GM10266 (cell line): Measurements from ENCODE around the gene CYP3A5.
"Not testable (repeated sequence)": the region's sequence is repeated elsewhere in the genome, so short reads cannot be mapped to it uniquely, and the experiment has no call there.

Experiments
- DNase-seq: peaks from one replicate; pipeline ENCODE4 v3.0.0; 2012; ENCODE audit errors: extremely low spot score
- CTCF ChIP-seq: IDR thresholded peaks from 2 replicates; pipeline ENCODE4 v1.5.1; 2012; ENCODE audit warnings: mild to moderate bottlenecking, low read depth; ENCODE audit not compliant: control insufficient read depth, insufficient read depth; ENCODE audit errors: missing control alignments

Gene CYP3A5

GRCh38 chr7:99674995-99675742 lies 4.6 kb downstream of the CYP3A5 start:
- no peak for TF ChIP-seq CTCF
- no peak for DNase-seq

- no peak for TF ChIP-seq CTCF
- no peak for DNase-seq
Measured at GRCh38 chr7:99672573-99672972, 7.2 kb downstream of the CYP3A5 start.

- no peak for DNase-seq
- TF ChIP-seq CTCF, result no peak
Measured at GRCh38 chr7:99669782-99670181, 10.0 kb downstream of the CYP3A5 start.

- DNase-seq, result no peak
Measured at GRCh38 chr7:99668541-99668940, 11.3 kb downstream of the CYP3A5 start.

GRCh38 chr7:99667179-99667578 lies 12.6 kb downstream of the CYP3A5 start:
- TF ChIP-seq CTCF, result no peak
- DNase-seq, result no peak

More at GRCh38 chr7:99668541-99668940, 11.3 kb downstream of the CYP3A5 start:
- TF ChIP-seq CTCF, result no peak

GRCh38 chr7:99666013-99666395 lies 13.8 kb downstream of the CYP3A5 start:
- DNase-seq, result no peak
- TF ChIP-seq CTCF, result no peak

- no peak for TF ChIP-seq CTCF
- DNase-seq, result no peak
Measured at GRCh38 chr7:99665312-99666012, 14.3 kb downstream of the CYP3A5 start.

GRCh38 chr7:99657879-99658278 lies 21.9 kb downstream of the CYP3A5 start:
- DNase-seq, result not testable (repeated sequence)

GRCh38 chr7:99654626-99655025 lies 25.2 kb downstream of the CYP3A5 start:
- DNase-seq, result not testable (repeated sequence)
